MM.1S (cell line): ENCODE results near the gene SERPINA9.

Experiments used
- DNase-seq: peaks from one replicate; pipeline ENCODE4 v3.0.0-alpha.2; 2015
- H2AFZ ChIP-seq: fragments of 300-600 bp; sonication (generic); 2 replicates; pipeline ENCODE4 v1.6.0; 2016; ENCODE audit warnings: antibody characterized with exemption, low read length
- H3F3A ChIP-seq: fragments of 300-600 bp; sonication (generic); 2 replicates; pipeline ENCODE4 v1.6.1; 2016; ENCODE audit warnings: mild to moderate bottlenecking, antibody characterized with exemption, low read length, moderate library complexity, mixed read lengths; ENCODE audit not compliant: insufficient read depth
- H3K27ac ChIP-seq: fragments of 300-600 bp; sonication (generic); 2 replicates; pipeline ENCODE4 v1.5.1; 2016; ENCODE audit warnings: mild to moderate bottlenecking, low read length
- H3K27me3 ChIP-seq: fragments of 300-600 bp; sonication (generic); replicated peaks from 2 replicates; pipeline ENCODE4 v1.6.0; 2016; ENCODE audit warnings: low read length; ENCODE audit not compliant: insufficient read depth
- H3K36me3 ChIP-seq: fragments of 300-600 bp; sonication (generic); replicated peaks from 2 replicates; pipeline ENCODE4 v1.6.1; 2016; ENCODE audit warnings: mild to moderate bottlenecking, low read length, mixed read lengths; ENCODE audit not compliant: insufficient read depth
- H3K4me1 ChIP-seq: fragments of 300-600 bp; sonication (generic); 2 replicates; pipeline ENCODE4 v1.6.1; 2016; ENCODE audit warnings: low read length, mixed read lengths
- H3K4me2 ChIP-seq: fragments of 300-600 bp; sonication (generic); 2 replicates; pipeline ENCODE4 v1.6.0; 2016; ENCODE audit warnings: low read depth, low read length
- H3K4me3 ChIP-seq: fragments of 300-600 bp; sonication (generic); 2 replicates; pipeline ENCODE4 v1.5.1; 2016; ENCODE audit warnings: low read length, mixed read lengths
- H3K79me2 ChIP-seq: fragments of 300-600 bp; sonication (generic); 2 replicates; pipeline ENCODE4 v1.6.1; 2016; ENCODE audit warnings: mixed run types, low read length, mixed read lengths
- H3K9ac ChIP-seq: fragments of 300-600 bp; sonication (generic); 2 replicates; pipeline ENCODE4 v1.6.1; 2016; ENCODE audit warnings: low read length, mixed read lengths
- H3K9me2 ChIP-seq: fragments of 300-600 bp; sonication (generic); replicated peaks from 2 replicates; pipeline ENCODE4 v1.6.1; 2016; ENCODE audit warnings: mild to moderate bottlenecking, low read length, mixed read lengths; ENCODE audit not compliant: insufficient read depth
- H3K9me3 ChIP-seq: fragments of 300-600 bp; sonication (generic); replicated peaks from 2 replicates; pipeline ENCODE4 v1.6.1; 2016; ENCODE audit warnings: mild to moderate bottlenecking, low read length, mixed read lengths; ENCODE audit not compliant: insufficient read depth
- H4K20me1 ChIP-seq: fragments of 300-600 bp; sonication (generic); 2 replicates; pipeline ENCODE4 v1.6.1; 2016; ENCODE audit warnings: mild to moderate bottlenecking, low read length, moderate library complexity, mixed read lengths; ENCODE audit not compliant: insufficient read depth
- CTCF ChIP-seq: fragments of 300-600 bp; sonication (generic); IDR thresholded peaks from 2 replicates; pipeline ENCODE4 v1.5.1; 2016; ENCODE audit warnings: antibody characterized with exemption, low read length, mixed read lengths
- EZH2 ChIP-seq: fragments of 300-600 bp; sonication (generic); optimal IDR thresholded peaks from 2 replicates; pipeline ENCODE3; 2017; ENCODE audit warnings: low read depth, mild to moderate bottlenecking, antibody characterized with exemption, low read length, mixed read lengths
- EZH2phosphoT487 ChIP-seq: fragments of 300-600 bp; sonication (generic); IDR thresholded peaks from 2 replicates; pipeline ENCODE4 v1.6.1; 2018; ENCODE audit warnings: antibody characterized with exemption, low read length

The SERPINA9 gene

GRCh38 chr14:94467728-94468520 lies 8.1 kb downstream of the SERPINA9 start:
- H3K79me2 ChIP-seq = no peaks in the 10 kb centered on the region
- no peak for DNase-seq
- no peak overlapping the region for H3K9ac ChIP-seq
- H3K36me3 ChIP-seq = no peaks in the 10 kb centered on the region
- H3K9me2 ChIP-seq = no peaks in the 10 kb centered on the region
- H3K9me3 ChIP-seq = no peaks in the 10 kb centered on the region
- H3K4me2 ChIP-seq = no peak overlapping the region
- H3K27me3 ChIP-seq = no peaks in the 10 kb centered on the region
- H3K4me1 ChIP-seq = no peaks in the 10 kb centered on the region
- no peaks in the 10 kb centered on the region for H3F3A ChIP-seq
- H4K20me1 ChIP-seq = no peaks in the 10 kb centered on the region
- H2AFZ ChIP-seq = no peak overlapping the region
- no peak overlapping the region for H3K27ac ChIP-seq
- TF ChIP-seq CTCF (no peak), EZH2 (no peak), EZH2phosphoT487 (no peak)
- no peak overlapping the region for H3K4me3 ChIP-seq

GRCh38 chr14:94466706-94467370 lies 9.2 kb downstream of the SERPINA9 start:
- no peaks in the 10 kb centered on the region for H3K79me2 ChIP-seq
- no peaks in the 10 kb centered on the region for H3K4me1 ChIP-seq
- no peak overlapping the region for H3K4me2 ChIP-seq
- H3K27me3 ChIP-seq = no peaks in the 10 kb centered on the region
- no peaks in the 10 kb centered on the region for H3K36me3 ChIP-seq
- no peak overlapping the region for H3K9ac ChIP-seq
- no peak for DNase-seq
- H2AFZ ChIP-seq = no peak overlapping the region
- H3K9me3 ChIP-seq = no peaks in the 10 kb centered on the region
- H3K27ac ChIP-seq = no peak overlapping the region
- TF ChIP-seq CTCF (no peak), EZH2phosphoT487 (no peak), EZH2 (no peak)
- H4K20me1 ChIP-seq = no peaks in the 10 kb centered on the region
- H3K9me2 ChIP-seq = no peaks in the 10 kb centered on the region
- H3K4me3 ChIP-seq = no peak overlapping the region
- H3F3A ChIP-seq = no peaks in the 10 kb centered on the region

GRCh38 chr14:94465042-94465441 lies 11.0 kb downstream of the SERPINA9 start:
- Histone ChIP-seq H3K27ac (no peak overlapping the region), H3K9ac (no peak overlapping the region), H3K4me3 (no peak overlapping the region), H3K9me3 (no peaks in the 10 kb centered on the region), H3K27me3 (no peaks in the 10 kb centered on the region), H3K9me2 (no peaks in the 10 kb centered on the region), H3K4me2 (no peak overlapping the region), H3K36me3 (no peaks in the 10 kb centered on the region), H4K20me1 (no peaks in the 10 kb centered on the region), H3K4me1 (no peaks in the 10 kb centered on the region), H3K79me2 (no peaks in the 10 kb centered on the region), H2AFZ (no peak overlapping the region), H3F3A (no peaks in the 10 kb centered on the region)
- no peak for TF ChIP-seq CTCF
- TF ChIP-seq EZH2 = no peak
- no peak for DNase-seq
